ENCODE data around the gene AKAP6. TPM values are rescaled to one million over a fixed set of nuclear protein-coding genes. Genes with fewer than 3 reads are reported as not detected.

The AKAP6 gene
- total RNA-seq, 1 donor from 2014 or later: 4.4 TPM

DNA sequence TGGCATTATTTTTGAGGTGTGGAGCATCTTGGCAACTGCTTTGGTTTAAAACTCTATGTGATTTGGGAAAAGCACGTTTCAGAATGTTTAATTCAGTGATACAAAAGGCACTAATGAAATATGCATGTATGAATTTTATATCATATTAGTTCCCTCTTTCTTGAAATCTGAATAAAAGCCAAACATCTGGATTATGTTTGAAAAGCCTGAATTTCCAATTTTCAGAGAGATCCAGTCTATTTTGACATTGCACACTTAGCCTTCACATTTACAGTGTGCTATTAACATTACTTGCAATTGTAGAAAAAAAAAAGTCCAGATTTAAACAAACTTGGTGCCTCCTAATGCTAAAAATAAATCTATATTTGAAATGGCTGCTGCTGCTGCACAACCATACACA, 390.5 kb downstream of the AKAP6 start:
- no peak for ATAC-seq

DNA sequence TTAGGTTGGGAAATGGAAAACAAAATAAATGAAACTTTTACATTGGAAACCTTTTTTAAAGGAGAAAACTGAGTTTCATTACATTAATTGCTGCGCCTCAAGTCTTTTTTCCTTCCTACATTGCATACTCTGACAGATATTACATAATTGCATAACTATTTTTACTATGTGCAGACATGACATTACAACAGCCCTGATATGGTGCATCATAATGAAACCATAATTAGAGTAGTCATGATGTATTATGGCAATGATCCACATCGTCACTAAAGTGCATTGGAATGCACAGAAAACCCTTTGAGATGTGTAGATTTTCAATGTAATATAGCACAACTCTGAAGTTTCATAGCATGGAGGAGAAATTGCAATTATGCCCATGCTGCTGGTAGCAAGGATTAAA, 391.8 kb downstream of the AKAP6 start:
- ATAC-seq: no peak

DNA sequence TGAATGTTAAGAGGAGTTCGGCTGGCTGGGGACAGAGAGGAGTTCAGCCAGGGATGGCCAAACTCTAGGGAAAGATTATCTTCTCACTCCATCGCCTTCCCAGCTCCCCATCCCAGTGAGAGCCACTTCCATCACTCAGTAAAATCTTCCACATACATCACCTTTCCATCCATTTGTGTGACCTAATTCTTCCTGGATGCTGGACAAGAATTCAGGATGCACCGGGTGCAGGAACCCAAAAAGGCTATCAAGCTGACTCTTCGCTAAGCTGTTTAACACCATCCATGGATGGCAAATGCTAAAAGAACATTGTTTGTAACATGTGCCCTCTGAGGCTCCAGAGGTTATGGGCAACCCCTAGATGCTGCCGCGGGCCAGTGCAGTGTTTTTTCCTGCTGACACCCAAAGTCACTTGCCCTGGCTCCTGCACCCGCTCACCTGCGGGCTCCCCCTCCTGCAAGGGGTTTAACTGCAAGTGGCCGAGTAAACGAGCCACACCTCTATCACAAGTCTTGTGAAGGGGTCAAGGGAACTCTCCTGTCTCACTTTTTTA, 393.6 kb downstream of the AKAP6 start:
- ATAC-seq: no peak

DNA sequence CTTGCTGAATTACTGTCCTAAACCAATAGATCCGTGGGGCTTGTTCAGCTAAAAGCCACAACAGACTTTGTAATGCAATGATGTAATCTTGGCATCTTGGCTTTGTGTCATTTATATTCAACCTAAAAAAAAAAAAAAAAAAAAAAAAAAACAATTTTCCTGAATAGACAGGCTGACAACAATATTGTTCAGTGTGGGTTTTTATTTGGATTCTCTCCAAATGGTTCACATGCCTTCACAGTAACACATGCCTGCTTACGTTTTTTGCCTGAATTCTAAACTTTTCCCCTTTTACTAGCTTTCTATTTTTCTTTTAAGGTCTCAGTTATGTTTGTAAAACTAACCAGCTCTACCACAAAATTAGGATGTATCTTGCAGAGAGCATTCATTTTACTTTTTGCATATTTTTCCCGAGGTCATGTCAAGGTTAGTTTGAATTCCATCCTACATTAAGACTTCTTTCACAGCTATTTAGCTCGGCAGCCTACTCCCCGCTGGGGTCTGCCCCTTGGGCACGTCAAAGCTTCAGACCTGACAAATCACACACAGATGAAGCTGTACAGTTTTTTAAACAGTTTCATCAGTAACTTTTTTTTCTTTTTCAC, 395.9 kb downstream of the AKAP6 start:
- no peak for ATAC-seq

DNA sequence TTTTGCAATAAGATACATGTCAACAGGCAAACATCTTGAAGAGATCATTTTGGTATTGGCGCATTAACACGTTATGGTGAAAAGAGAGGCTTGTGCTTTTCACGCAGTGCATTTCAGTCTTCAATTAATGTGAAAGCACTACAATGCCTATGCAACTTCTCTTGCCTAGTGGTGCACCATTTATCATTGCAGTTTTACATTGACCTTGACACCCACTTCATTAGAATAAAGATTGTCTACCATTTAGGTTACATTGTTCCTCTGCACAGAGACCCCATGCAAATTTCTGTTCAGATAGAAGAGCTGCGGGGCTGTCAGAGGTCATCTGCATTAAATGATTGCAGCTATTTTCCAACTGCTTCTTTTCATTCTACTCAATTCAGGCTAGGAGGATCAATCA, 397.4 kb downstream of the AKAP6 start:
- ATAC-seq: no peak

DNA sequence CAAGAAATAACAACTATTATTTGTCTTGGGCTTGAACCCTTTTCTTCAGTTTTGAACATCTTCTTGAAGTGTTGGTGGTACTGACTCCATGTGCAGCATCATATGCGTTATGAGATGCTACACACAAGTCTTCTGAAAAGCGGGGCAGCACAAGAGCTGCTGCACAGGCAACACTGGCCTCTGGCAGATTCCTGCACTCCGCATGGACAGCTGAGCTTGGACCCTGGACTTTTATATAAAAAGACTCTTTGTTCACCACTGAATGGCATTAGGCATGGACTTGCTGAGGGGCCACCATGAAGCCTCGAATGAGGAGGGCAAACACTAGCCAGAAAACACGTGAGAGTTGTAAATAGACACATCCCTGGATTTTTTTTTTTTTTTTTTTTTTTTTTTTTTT, 398.7 kb downstream of the AKAP6 start:
- ATAC-seq: no peak

DNA sequence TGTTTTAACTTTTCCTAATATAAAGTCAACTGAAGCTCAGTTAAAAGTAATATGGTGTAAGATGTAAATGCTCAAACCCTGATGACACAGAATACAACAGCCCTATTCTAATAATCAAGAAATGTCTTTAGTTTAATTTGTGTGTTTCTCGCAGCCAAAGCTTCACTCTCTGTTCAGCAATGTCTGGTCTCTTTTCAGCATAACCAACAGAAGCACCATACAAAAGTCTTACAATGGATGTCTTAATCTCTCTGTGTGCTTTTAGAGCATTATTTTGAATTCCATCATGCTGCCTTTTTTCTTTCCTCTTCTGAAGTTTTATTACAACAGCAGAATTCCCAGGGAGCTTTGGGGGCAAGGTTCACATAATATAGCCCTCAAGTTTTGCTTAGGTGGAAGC, 399.4 kb downstream of the AKAP6 start:
- no peak for ATAC-seq

DNA sequence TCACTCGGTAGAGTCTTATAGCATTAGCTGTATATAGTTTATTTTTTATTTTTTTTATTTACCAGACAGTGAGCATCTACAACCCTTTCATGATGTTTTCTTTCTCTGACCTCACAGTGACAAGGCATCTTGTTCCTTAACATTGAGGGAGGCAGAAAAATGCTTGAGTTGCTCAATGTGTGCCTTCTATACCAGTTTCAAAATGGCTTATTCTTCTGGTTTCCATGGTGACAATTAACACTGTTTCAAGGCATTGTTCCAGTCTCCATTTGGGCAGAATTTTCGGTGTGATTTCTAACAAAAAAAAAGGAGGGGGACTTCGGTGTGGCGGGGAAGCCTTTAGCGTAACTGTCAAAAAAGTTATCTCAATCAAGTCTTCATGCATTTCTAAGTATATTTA, 399.9 kb downstream of the AKAP6 start:
- no peak for ATAC-seq

DNA sequence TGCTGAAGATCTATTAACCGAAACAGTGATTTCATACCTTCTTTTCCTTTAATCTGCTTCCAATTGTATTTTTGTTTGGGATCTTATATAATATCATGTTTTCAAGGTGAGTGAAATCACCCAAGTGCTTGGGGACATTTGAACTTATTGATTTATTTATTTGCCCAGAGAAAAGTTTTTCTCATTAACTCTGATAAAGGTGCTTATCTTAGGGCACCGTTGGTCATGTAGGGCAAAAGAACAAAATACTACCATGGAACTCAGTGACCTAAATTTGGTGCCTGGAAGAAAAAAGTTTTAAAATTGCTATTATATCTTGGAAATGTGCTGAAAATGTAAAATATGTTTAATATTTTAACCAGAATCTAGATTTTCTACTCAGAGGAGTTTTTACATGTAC, 402.2 kb downstream of the AKAP6 start:
- ATAC-seq: no peak

DNA sequence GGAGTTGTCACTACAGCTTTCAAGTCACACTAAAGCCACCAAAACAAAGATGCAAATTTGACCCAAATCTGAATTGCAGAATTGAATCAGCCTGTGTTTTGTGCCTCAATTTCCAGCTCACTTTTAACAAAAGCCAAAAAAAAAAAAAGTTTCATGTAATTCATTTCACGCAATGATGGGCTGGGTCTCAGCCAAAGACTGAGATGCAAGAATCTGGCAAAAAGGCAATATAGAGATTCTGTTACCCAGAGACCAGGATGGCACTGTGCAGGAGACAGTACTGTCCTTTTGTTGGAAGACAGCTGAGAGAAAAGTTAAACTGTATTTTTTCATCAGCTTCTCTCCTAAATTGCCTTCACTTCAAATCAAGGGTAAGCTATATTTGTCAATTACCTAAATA, 403.9 kb downstream of the AKAP6 start:
- no peak for ATAC-seq

DNA sequence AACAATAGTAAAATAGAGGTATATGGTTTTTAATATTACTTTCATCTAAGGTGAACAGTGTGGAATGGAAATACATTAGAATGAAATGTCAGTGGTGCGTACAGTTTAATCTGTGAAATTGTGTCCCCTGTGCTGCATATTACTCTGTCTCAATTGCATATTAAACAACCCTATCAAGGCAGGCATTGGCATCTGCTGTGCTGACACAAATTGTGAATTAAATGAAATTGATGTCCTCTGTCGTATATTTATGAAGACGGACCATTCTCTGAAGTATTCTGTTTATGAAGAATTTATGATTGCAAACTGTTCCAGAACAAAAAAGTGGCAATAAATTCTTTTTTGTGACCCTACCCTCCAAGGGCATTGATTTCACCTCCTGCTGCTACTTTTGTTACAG, 405.2 kb downstream of the AKAP6 start:
- no peak for ATAC-seq

DNA sequence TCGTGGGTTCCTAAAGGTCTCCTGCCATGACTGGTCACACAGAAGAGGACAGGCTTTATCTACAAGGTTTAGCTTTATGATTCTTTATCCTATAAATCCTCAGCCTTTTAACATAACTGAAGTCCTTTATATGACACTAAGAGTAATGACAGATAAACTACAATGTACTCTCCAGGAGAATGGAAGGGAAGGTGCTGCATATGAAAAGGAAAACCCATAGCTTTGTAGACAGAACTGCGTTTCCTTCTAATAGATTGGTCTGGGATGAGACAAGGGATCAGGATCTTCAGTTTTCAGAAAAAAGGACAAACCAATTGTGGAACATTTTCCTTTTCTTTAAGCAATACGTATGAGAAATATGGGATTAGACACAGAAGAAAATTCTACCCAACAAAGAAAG, 408.5 kb downstream of the AKAP6 start:
- ATAC-seq: no peak

DNA sequence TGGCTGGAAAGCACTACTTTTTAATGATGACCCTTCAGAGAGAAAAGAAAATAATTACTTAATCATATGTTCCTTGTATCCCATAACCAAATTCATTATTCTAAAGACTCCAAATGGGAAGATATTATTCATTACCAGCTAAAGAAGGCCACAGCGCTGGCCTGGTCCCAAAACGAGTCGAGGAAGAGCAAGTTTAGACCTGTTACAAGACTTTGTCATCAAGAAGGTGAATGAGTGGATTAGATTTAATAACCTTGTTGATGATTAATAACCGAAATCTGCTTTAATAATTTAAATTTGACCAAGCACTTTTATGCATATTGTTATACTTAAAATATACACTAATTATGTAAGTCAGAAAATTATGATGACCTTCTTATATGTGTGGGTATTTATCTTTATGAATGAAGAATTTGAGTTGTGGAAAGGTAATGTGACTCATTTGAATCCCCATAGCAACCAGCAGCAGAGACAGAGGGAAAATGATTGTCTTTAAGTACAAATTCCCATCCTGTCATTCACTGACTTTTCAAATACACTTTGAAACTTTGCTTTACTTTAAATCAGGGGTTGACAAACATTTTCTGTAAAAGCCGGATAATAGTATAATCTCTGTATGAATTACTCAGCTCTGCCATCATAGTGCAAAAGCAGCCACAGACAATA, 409.2 kb downstream of the AKAP6 start:
- peak; percentile 66 for ATAC-seq

DNA sequence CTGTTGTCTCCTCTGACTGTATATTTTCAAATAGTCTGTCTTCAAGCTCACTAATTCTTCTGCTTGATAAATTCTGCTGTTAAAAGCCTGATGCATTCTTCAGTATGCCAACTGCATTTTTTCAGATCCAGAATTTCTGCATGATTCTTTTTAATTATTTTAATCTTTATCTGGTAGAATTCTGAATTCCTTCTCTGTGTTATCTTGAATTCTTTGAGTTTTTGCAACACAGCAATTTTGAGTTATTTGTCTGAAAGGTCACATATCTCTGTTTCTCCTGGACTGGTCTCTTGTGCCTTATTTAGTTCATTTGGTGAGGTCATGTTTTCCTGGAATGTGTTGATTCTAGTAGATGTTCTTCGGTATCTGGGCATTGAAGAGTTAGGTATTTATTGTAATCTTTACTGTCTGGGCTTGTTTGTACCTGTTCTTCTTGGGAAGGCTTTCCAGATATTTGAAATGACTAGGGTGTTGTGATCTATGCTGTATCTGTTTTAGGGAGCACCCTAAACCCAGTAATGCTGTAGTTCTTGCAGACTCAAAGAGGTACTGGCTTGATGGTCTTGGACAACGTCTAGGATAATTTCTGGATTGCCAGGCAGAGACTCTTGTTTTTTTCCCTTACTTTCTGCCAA, 415.8 kb downstream of the AKAP6 start:
- no peak for ATAC-seq

DNA sequence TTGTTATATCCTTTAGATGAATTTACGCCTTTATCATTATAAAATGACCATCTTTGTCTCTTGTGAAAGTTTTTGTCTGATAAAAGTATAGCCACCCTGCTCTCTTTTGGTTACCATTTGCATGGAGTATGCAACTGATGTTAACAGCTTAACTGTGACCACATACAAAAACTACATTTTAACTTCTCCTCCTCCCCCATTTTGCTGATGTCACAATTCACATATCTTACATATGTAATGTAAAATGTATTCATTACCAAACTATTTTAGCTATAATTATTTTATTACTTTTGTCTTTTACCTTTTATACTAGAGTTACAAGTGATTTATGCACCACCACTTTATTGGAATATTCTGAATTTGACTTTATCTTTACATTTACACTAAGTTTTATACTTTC, 425.1 kb downstream of the AKAP6 start:
- ATAC-seq: no peak

DNA sequence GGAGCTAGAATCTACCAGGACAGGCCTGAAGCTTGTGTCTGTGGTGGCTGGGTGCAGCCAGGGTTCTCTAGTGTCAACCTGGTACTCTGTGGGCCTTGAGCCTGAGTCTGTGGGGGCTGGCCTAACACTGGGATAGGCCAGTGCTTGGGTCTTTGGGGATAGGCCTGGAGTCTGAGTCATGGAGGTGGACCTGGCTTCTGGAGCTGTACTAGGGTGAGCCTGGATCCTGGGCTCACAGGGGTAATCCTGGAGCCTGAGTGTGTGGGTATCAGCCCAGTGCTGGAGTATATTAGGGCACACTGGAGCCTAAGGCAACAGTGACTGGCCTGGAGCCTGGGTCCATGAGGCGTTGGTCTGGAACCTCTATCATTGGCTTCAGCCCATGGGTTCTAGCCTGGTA, 427.1 kb downstream of the AKAP6 start:
- no peak for ATAC-seq

DNA sequence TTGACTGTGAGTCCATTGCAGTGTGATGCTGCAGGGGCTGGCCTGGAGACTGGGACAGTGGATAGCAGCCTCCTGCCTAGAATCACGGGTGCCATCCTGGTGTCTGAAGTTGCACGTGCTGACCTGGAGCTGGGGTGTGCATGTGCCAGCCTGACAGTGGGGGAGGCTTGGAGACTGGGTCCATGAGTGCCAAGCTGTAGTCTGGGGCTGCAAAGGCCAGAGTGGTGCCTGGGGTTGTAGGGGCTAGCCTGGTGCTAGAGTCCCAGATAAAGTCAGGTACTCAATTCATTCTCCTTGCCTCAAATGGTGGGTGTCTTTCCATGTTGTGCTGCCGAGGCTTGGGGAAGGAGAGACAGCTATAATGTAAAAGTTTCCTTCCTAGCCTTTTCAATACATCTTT, 427.7 kb downstream of the AKAP6 start:
- no peak for ATAC-seq

DNA sequence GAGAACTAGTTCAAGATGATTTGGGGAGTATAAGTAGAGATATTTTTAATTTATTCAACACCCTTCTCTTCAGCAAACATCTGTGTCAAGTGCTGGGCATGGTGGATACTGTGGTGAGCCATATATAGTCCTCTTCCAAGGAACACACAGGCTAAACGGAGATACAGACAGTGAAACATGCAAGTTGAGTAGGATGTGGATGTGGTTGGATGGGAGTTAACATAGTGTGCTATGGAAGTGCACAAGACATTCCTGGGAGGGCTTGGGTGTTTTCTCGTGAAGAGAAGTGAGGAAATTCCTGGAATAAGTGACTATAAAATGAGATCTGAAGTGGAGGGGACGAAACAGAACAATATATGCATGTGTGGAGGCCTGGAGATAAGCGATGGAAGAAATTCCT, 428.5 kb downstream of the AKAP6 start:
- no peak for ATAC-seq

DNA sequence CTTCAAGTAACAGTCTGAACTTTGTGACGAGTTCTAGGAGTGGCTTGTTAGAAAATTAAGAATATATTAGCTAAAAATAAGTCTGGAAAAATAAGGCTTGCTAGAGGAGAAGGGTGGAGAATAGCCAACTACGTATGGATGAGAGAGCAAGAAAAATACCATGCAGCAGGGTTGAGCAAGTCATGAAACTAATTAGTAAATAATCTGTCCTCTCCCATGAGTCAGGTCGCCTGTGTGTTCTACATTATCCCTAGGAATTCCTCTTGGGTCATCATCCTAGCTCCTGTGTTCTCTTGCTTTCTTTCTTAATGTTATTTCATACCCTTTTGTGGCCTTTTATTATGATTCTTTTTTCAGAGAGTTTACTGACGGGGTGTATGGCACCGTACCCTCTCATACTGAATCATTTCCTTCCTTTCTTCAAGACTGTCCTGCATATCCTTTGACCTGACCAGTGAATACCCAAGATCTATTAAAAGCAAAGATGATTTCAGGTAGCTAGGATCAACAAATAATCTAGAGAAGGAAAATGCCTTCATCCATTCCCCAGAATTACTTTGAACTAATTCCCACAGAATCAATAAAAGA, 432.4 kb downstream of the AKAP6 start:
- no peak for ATAC-seq

DNA sequence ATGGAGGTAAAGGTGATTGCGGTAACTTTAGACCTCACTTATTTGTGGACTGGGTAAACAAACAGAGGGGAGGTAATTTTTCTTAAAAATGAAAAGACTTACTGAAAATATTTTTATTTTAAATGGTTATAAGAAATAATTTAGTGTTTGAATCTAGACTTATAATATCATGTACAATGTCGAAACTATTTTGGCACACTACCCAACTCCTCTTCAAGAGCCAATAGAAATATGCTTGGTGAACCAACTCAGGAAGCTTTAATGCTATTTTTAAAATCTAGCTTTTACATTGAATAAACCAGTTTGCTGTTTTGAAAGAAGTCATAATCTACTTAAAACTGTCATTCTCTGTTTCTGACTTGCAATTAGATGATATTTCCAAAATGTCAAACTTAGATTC, 433.8 kb downstream of the AKAP6 start:
- ATAC-seq: no peak

DNA sequence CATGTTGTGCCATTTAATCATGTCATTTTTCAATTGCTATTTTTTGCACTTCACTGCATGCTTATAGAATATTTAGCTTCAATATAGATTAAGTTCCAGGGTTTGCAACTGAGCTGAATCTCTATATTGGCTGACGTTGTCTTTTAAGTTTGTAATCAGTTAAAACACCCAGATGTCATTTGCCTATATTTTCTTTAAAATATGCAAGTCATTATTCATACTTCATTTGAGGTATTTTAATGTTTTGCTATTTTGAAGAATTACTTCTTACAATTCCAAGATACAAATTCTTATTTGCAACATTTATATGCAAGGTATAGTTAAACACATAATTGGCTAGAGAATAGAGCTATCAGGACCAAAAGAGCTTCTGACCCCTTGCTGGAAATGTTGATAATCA, 434.6 kb downstream of the AKAP6 start:
- no peak for ATAC-seq

DNA sequence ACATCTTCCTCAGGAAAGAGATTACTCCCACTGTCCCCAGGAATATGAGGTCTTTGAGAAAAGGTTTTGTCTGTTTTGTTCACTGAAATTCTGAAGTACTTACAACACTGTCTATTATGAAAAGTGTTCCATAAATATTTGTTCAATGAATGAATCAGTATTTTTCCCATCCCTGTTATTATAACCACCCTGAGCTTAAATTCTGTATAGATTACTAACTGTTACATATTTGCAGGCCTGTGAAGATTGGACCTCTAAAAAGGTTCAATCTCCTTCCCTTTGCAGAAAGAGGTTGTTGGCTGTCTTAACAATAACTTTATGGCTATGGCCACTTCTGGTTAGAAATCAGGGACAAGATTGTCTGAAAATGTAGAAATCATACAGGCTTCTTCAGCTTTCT, 435.0 kb downstream of the AKAP6 start:
- ATAC-seq: no peak

DNA sequence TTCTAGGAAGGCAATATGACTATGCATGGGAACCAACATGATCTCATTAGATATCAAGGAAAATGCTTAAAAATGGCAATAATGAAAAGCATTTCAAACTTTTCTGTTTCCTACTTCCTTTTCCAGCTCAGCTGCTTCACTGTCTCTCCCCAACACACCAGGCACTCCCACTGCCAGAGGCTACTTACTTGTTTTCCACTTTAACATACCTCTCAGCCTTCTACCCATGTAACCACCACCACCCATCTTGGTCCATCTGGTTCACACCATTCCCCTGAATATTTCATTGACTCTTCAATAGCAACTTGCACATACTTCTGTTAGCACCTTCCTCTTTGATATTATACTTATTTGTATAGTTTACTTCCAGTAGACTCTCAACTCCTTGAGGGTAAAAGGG, 441.3 kb downstream of the AKAP6 start:
- no peak for ATAC-seq

DNA sequence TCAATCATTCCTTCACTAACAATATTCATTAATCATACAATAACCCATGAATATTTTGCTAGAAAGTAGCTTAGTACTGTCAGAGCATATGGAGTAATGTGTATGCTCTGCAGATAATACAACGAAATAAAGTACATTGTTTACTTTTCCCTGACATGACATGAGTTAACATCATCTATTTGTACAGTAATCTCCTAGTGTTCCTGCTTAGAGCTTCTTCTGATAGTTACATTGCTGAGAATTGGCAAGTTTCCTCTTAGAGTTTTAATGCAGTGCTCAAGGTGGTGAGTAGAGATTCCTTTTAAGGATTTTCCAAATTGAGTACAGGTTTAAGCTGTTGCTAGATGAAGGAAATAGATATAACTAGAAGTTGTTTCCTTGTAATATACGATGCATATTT, 445.1 kb downstream of the AKAP6 start:
- no peak for ATAC-seq
